ENCODE data around the gene RAPGEF1.

- TF ChIP-seq EZH2phosphoT487 (IDR thresholded peaks at IDR 0.05; ENCODE audit: insufficient read depth, low read depth) = no peak
- TF ChIP-seq EZH2 (IDR thresholded peaks at IDR 0.05; ENCODE audit: insufficient read depth, poor library complexity, severe bottlenecking) = no peak
Observed at GRCh38 chr9:131743501-131743900, 3.6 kb upstream of the RAPGEF1 start.
